ENCODE measurements around the gene GAK.

GAK gene

GRCh38 chr4:931194-931959 lies 739 bp downstream of the GAK start:
- peak overlapping the region; percentile 33 to 63 for H3K4me3 ChIP-seq (ENCODE audit: low read depth in 1 of 2, low read length in 2 of 2)
- H3K79me2 ChIP-seq (ENCODE audit: insufficient read depth, low read length), result peaks cover 65% of the 10 kb centered on the region
- peak; percentile 14 for DNase-seq
- peak overlapping the region; percentile 97 for H3K9ac ChIP-seq (ENCODE audit: low read depth, low read length)
- peak; percentile 1; the same call in 2 of the 3 replicates for ATAC-seq (ENCODE audit: insufficient read depth, low read depth)
- H3K9me3 ChIP-seq (ENCODE audit: insufficient read depth, low read length, severe bottlenecking), result no peaks in the 10 kb centered on the region
- peaks cover 12% of the 10 kb centered on the region for H3K36me3 ChIP-seq (ENCODE audit: insufficient read depth, low read length)
- H3K27ac ChIP-seq (ENCODE audit: low read length), result peak overlapping the region; percentile 97
- peak overlapping the region; percentile 83 for H2AFZ ChIP-seq (ENCODE audit: low read depth, low read length)
- H3K4me1 ChIP-seq (ENCODE audit: insufficient read depth, low read length), result peaks cover 36% of the 10 kb centered on the region
- TF ChIP-seq, protein P1, sequence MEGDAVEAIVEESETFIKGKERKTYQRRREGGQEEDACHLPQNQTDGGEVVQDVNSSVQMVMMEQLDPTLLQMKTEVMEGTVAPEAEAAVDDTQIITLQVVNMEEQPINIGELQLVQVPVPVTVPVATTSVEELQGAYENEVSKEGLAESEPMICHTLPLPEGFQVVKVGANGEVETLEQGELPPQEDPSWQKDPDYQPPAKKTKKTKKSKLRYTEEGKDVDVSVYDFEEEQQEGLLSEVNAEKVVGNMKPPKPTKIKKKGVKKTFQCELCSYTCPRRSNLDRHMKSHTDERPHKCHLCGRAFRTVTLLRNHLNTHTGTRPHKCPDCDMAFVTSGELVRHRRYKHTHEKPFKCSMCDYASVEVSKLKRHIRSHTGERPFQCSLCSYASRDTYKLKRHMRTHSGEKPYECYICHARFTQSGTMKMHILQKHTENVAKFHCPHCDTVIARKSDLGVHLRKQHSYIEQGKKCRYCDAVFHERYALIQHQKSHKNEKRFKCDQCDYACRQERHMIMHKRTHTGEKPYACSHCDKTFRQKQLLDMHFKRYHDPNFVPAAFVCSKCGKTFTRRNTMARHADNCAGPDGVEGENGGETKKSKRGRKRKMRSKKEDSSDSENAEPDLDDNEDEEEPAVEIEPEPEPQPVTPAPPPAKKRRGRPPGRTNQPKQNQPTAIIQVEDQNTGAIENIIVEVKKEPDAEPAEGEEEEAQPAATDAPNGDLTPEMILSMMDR (IDR thresholded peaks at IDR 0.05; ENCODE audit: borderline replicate concordance, extremely low read depth, low read length, poor library complexity, severe bottlenecking), result no peak
- TF ChIP-seq EZH2 (IDR thresholded peaks at IDR 0.05; ENCODE audit: borderline replicate concordance, low read depth, low read length, severe bottlenecking), result no peak
- H3K4me2 ChIP-seq (ENCODE audit: insufficient read depth, low read length), result peak overlapping the region; percentile 76
- H3K27me3 ChIP-seq (ENCODE audit: insufficient read depth, low read length, poor library complexity), result no peaks in the 10 kb centered on the region
- H4K20me1 ChIP-seq (ENCODE audit: insufficient read depth, low read length), result peaks cover 36% of the 10 kb centered on the region

- Histone ChIP-seq H3K79me2 (ENCODE audit: insufficient read depth, low read length) (peaks cover 70% of the 10 kb centered on the region), H2AFZ (ENCODE audit: low read depth, low read length) (no peak overlapping the region), H3K27ac (ENCODE audit: low read length) (peak overlapping the region; percentile 97), H3K9ac (ENCODE audit: low read depth, low read length) (peak overlapping the region; percentile 97), H3K9me3 (ENCODE audit: insufficient read depth, low read length, severe bottlenecking) (no peaks in the 10 kb centered on the region), H3K27me3 (ENCODE audit: insufficient read depth, low read length, poor library complexity) (no peaks in the 10 kb centered on the region), H3K4me2 (ENCODE audit: insufficient read depth, low read length) (peak overlapping the region; percentile 76), H3K4me3 (ENCODE audit: low read depth in 1 of 2, low read length in 2 of 2) (peak overlapping the region; percentile 33 to 63), H4K20me1 (ENCODE audit: insufficient read depth, low read length) (peaks cover 42% of the 10 kb centered on the region), H3K36me3 (ENCODE audit: insufficient read depth, low read length) (peaks cover 12% of the 10 kb centered on the region), H3K4me1 (ENCODE audit: insufficient read depth, low read length) (peaks cover 36% of the 10 kb centered on the region)
- DNase-seq, result no peak
- TF ChIP-seq, protein P1 (IDR thresholded peaks at IDR 0.05; ENCODE audit: borderline replicate concordance, extremely low read depth, low read length, poor library complexity, severe bottlenecking), result no peak
- TF ChIP-seq EZH2 (IDR thresholded peaks at IDR 0.05; ENCODE audit: borderline replicate concordance, low read depth, low read length, severe bottlenecking), result no peak
- ATAC-seq (ENCODE audit: insufficient read depth, low read depth), result no peak
These were observed 1.3 kb downstream of the GAK start for GRCh38 chr4:930827-931193.

GRCh38 chr4:930028-930551 lies 2.0 kb downstream of the GAK start:
- peak overlapping the region in 1 of 2 experiments; percentile 63; a peak in 3 of 4 replicates for H3K4me3 ChIP-seq (ENCODE audit: low read depth in 1 of 2, low read length in 2 of 2)
- peaks cover 48% of the 10 kb centered on the region for H4K20me1 ChIP-seq (ENCODE audit: insufficient read depth, low read length)

More at GRCh38 chr4:930028-930551, 2.0 kb downstream of the GAK start:
- peaks cover 36% of the 10 kb centered on the region for H3K4me1 ChIP-seq (ENCODE audit: insufficient read depth, low read length)
- H3K27me3 ChIP-seq (ENCODE audit: insufficient read depth, low read length, poor library complexity), result no peaks in the 10 kb centered on the region
- DNase-seq, result no peak
- no peak for ATAC-seq (ENCODE audit: insufficient read depth, low read depth)
- peaks cover 12% of the 10 kb centered on the region for H3K36me3 ChIP-seq (ENCODE audit: insufficient read depth, low read length)
- no peak overlapping the region for H2AFZ ChIP-seq (ENCODE audit: low read depth, low read length)
- no peak for TF ChIP-seq EZH2 (IDR thresholded peaks at IDR 0.05; ENCODE audit: borderline replicate concordance, low read depth, low read length, severe bottlenecking)
- TF ChIP-seq, protein P1 (IDR thresholded peaks at IDR 0.05; ENCODE audit: borderline replicate concordance, extremely low read depth, low read length, poor library complexity, severe bottlenecking), result no peak
- peaks cover 77% of the 10 kb centered on the region for H3K79me2 ChIP-seq (ENCODE audit: insufficient read depth, low read length)
- peak overlapping the region; percentile 76 for H3K4me2 ChIP-seq (ENCODE audit: insufficient read depth, low read length)
- no peaks in the 10 kb centered on the region for H3K9me3 ChIP-seq (ENCODE audit: insufficient read depth, low read length, severe bottlenecking)
- peak overlapping the region; percentile 97 for H3K9ac ChIP-seq (ENCODE audit: low read depth, low read length)
- H3K27ac ChIP-seq (ENCODE audit: low read length), result no peak overlapping the region
